Neutrophil (primary cell): ENCODE data around the gene UBASH3B.

Experiments used
- H3K27ac ChIP-seq: fragments of 200-600 bp; sonication (generic); 2 replicates; pipeline ENCODE4 v1.5.1; 2016; ENCODE audit warnings: mild to moderate bottlenecking, moderate library complexity
- H3K27me3 ChIP-seq: fragments of 200-600 bp; sonication (generic); 2 replicates; pipeline ENCODE4 v1.6.0; 2016; ENCODE audit warnings: mild to moderate bottlenecking
- H3K36me3 ChIP-seq: fragments of 200-600 bp; sonication (generic); 2 replicates; pipeline ENCODE4 v1.5.1; 2017
- H3K4me1 ChIP-seq, 2 experiments: fragments of 200-600 bp in 1 of 2; sonication (generic) in 1 of 2; 1 replicate in 1 of 2; 2 replicates in 1 of 2; pipeline versions ENCODE4 v1.5.1 to v1.6.1; 2013 to 2016; ENCODE audit warnings: low read depth in 1 of 2, low read length in 1 of 2, mild to moderate bottlenecking in 1 of 2, moderate library complexity in 1 of 2; ENCODE audit not compliant: control insufficient read depth in 1 of 2, insufficient read depth in 1 of 2
- H3K4me3 ChIP-seq, 2 experiments: fragments of 200-600 bp in 1 of 2; sonication (generic) in 1 of 2; 1 replicate in 1 of 2; 2 replicates in 1 of 2; pipeline ENCODE4 v1.5.1; 2013 to 2016; ENCODE audit warnings: low read depth in 1 of 2, low read length in 1 of 2, mild to moderate bottlenecking in 1 of 2, moderate library complexity in 1 of 2
- H3K9me3 ChIP-seq: fragments of 200-600 bp; sonication (generic); 2 replicates; pipeline ENCODE4 v1.5.1; 2016
- CTCF ChIP-seq: fragments of 200-600 bp; sonication (generic); IDR thresholded peaks from 2 replicates; pipeline ENCODE4 v1.5.1; 2016; ENCODE audit warnings: antibody characterized with exemption

UBASH3B gene

DNA sequence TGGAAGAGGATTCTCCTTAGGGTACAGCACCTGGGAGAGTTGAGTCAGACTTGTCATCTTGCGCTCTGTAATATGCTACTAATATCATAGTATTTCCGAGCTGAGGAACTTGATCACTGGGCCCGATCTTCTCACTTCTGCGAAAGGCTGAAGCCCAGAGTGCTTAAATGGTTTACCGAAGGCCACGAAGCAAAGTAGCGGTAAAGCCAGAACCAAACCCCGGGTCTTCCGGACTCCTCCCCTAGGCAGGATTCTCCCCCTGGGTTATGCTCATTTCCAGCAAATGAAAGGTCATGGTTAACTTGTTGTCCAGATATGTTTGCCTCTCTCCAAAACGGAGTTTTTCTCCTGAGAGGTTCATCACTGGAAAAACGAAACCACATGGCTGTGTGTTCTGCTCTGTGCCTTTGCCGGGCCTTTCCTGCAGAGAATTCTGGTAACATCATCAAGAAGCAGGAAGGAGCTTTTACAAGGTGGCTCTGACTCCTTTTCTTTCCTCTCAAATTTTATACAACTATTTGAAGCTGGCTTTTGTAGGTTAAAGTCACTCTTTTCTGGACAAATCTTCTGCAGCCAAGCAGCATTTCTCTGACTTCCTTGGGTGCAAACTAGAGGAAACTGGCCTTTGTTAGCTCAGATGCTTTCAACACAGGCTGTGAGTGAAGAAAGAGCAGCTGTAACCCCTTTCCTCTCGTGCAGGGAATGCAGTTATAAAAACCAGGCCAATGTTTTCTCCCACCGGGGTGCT lies 35.5 kb downstream of the UBASH3B start:
- TF ChIP-seq CTCF, result no peak
- no peaks in the 10 kb centered on the region for H3K36me3 ChIP-seq
- H3K4me3 ChIP-seq, result peak overlapping the region; percentile 39 to 55
- peaks cover 79 to 88% of the 10 kb centered on the region in 2 experiments for H3K4me1 ChIP-seq
- H3K27me3 ChIP-seq, result no peaks in the 10 kb centered on the region
- H3K27ac ChIP-seq, result peak overlapping the region; percentile 87
- H3K9me3 ChIP-seq, result no peaks in the 10 kb centered on the region

GRCh38 chr11:122691549-122692150 lies 36.1 kb downstream of the UBASH3B start:
- TF ChIP-seq CTCF, result no peak
- Histone ChIP-seq H3K4me1 (peaks cover 86 to 95% of the 10 kb centered on the region in 2 experiments), H3K27ac (peak overlapping the region; percentile 87), H3K9me3 (no peaks in the 10 kb centered on the region), H3K4me3 (peak overlapping the region; percentile 39 to 55), H3K27me3 (no peaks in the 10 kb centered on the region), H3K36me3 (no peaks in the 10 kb centered on the region)

GRCh38 chr11:122692444-122692843 lies 36.9 kb downstream of the UBASH3B start:
- TF ChIP-seq CTCF, result no peak
- Histone ChIP-seq H3K4me3 (peak overlapping the region in 1 of 2 experiments; percentile 4), H3K4me1 (peaks cover 89 to 97% of the 10 kb centered on the region in 2 experiments), H3K9me3 (no peaks in the 10 kb centered on the region), H3K36me3 (no peaks in the 10 kb centered on the region), H3K27me3 (no peaks in the 10 kb centered on the region), H3K27ac (peak overlapping the region; percentile 87)

DNA sequence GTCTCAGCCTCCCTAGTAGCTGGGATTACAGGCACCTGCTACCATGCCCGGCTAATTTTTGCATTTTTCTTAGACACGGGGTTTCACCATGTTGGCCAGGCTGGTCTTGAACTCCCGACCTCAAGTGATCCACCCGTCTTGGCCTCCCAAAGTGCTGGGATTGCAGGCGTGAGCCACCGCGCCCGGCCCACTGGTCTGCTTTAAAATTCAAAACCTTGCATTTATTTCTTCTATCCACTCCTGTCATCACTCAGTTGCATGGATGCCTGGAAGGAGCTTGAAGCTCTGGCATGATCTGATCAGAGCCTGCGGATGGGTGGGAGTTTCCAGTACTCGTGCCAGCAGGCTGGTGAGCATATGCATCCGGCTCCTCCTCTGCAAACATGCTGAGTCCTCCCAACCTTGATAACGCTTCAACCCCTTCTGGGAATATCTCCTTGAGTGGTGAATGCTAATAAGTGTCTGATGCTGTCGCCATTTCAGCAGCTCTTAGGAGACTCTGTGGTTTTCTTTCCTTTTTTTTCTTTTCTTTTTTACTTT lies 39.6 kb downstream of the UBASH3B start:
- no peak for TF ChIP-seq CTCF
- Histone ChIP-seq H3K27ac (peak overlapping the region; percentile 43), H3K27me3 (no peaks in the 10 kb centered on the region), H3K4me1 (peaks cover 89 to 98% of the 10 kb centered on the region in 2 experiments), H3K4me3 (no peak overlapping the region), H3K36me3 (no peaks in the 10 kb centered on the region), H3K9me3 (no peaks in the 10 kb centered on the region)

- Histone ChIP-seq H3K36me3 (no peaks in the 10 kb centered on the region), H3K27ac (peak overlapping the region; percentile 94), H3K27me3 (no peaks in the 10 kb centered on the region), H3K4me3 (peak overlapping the region in 1 of 2 experiments; percentile 17), H3K4me1 (peaks cover 74 to 83% of the 10 kb centered on the region in 2 experiments), H3K9me3 (no peaks in the 10 kb centered on the region)
- TF ChIP-seq CTCF, result no peak
Observed at GRCh38 chr11:122696662-122697061, 41.1 kb downstream of the UBASH3B start.
